ENCODE measurements around the gene ZC3H12C. TPM values are rescaled to one million over a fixed set of nuclear protein-coding genes. Genes with fewer than 3 reads are reported as not detected.

Gene ZC3H12C
- 8.6 and 9.0 TPM in 2 replicates for total RNA-seq

DNA sequence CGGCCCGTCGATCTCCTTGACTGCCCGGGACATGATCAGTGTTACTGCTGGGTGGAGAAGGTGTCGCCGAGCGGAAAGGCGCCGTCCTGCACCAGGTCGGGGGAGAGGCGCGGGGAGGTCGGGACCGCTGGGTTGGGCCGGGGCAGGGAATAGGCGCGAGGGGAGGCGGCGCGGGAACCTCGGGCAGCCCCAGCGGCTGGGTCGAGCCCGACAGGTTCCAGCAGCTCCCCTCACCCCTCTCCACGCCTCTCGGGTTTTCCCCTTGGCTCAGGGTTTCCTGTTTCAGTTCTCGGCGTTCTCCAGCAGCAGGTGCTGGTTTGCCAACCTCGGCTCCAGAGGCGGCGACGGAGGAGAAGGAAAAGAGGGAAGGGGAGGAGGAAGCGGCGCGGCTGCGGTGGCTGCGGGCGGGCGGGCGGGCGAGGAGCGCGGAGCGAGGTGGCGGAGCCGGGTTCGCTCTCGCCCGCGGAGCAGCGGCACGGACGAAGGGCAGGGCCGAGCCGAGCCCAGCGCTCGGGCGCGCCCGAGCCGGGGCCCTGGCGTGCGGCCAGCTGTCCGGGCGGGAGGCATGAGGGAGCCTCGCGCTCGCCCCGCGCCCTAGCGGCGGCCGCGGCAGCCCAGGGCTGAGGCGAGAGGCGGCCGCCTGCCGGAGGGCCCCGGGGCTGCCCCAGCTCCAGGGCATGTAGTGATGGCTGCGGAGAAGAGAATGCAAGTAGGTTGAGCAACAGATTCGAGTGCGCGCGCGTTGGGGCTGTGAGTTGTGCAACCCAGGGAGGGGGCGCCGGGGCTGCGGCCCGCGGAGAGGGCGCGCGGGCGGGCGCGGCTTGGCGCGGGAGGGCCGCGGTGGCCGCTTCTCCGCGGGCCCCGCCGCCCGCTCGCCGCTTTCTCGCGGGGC lies at the start of gene ZC3H12C:
Gene ZC3H12C, plus strand, starts transcription at position 878 of the 892 bp plus-strand sequence. CDS start 20 bp downstream, outside the sequence.

Other genes with a start within 250 kb of the ZC3H12C start
- gene RDX, start 203.2 kb downstream of the ZC3H12C start, total RNA-seq: 49.4 and 75.5 TPM in 2 replicates

Measured in myometrial cell (primary cell).